Activated T-cell treated with anti-CD3 and anti-CD28 coated beads for 24 hours (primary cell): ENCODE results near the gene GUK1.

Experiments
- DNase-seq: peaks from one replicate; pipeline ENCODE4 v3.0.0-alpha.2; 2020; ENCODE audit warnings: low read depth

The GUK1 gene

GRCh38 chr1:228163007-228163753 lies 23.1 kb downstream of the GUK1 start:
- no peak for DNase-seq

GRCh38 chr1:228163776-228164519 lies 23.9 kb downstream of the GUK1 start:
- no peak for DNase-seq

GRCh38 chr1:228164561-228165371 lies 24.7 kb downstream of the GUK1 start:
- DNase-seq = no peak

- DNase-seq = peak; percentile 100
Observed at GRCh38 chr1:228165372-228166169, 25.5 kb downstream of the GUK1 start, which contains the start of gene IBA57. Gene IBA57, plus strand, starts transcription at chr1:228165804. Its CDS starts 13 bp downstream, at chr1:228165817.

- peak; percentile 37 for DNase-seq
Observed at GRCh38 chr1:228166170-228166936, 26.3 kb downstream of the GUK1 start.

- no peak for DNase-seq
Observed at GRCh38 chr1:228168563-228169270, 28.6 kb downstream of the GUK1 start.

DNA sequence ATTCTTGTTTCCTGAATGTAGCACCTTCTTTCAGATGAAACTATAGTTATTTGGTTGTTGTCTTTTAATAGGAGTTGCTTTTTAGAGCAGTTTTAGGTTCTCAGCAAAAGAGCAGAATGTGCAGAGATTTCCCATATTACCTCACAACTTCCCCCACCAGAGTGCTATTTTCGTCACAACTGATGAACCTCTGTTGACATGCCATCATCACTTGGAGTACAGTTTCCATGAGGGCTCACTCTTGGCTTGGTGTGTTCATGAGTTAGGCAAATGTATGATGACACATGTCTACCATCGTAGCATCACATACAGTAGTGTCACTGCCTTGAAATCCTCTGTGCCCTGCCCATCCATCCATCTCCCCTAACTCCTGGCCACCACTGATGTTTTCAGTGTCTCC lies 29.3 kb downstream of the GUK1 start:
- no peak for DNase-seq

GRCh38 chr1:228170666-228171065 lies 30.6 kb downstream of the GUK1 start:
- no peak for DNase-seq

GRCh38 chr1:228171221-228171891 lies 31.3 kb downstream of the GUK1 start:
- DNase-seq = no peak

DNA sequence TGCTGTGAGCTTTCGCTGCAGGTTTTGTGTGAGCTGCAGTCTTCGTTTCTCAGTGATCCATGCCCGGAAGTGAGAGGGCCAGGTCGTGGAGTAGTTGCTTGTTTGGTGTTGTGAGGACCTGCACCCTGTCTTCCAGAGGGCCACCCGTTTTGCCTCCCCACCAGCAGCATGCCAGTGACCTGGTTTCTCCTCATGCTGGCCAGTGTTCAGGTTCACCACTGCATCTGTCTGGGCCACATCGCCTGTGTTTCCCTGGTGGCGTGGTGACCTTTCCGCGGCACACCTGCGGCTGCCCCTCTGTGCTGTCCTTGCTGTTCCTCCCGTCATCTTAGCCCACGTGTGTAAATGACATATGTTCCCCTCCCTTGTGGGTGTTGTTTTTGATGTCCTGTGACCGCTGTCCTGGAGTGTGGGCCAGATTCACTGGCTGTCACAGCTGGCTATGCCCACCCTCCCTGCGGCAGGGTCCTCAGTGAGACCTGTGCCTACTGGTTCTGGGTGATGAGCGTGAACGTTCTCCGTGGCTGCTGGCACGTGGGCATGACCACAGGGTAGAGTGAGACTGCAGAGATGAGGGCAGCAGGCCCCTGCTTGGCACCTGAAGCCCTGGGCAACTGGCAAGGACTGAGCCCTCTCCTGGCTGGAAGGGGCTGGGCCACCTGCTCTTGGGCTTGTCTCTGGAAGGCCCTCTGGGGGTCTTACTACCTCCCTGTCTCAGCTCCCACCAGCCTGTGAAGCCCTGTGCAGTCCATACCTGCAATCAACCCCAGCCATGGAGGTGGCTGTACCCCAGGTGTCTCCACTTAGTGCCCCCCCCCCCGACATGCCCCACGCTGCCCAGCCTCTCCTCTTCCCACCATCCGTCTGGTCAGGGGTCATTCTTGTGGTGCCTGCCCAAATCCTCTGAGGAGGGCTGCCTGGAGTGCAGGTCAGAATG lies 32.8 kb downstream of the GUK1 start:
- DNase-seq = no peak

GRCh38 chr1:228173528-228174481 lies 33.7 kb downstream of the GUK1 start:
- peak; percentile 26 for DNase-seq

DNA sequence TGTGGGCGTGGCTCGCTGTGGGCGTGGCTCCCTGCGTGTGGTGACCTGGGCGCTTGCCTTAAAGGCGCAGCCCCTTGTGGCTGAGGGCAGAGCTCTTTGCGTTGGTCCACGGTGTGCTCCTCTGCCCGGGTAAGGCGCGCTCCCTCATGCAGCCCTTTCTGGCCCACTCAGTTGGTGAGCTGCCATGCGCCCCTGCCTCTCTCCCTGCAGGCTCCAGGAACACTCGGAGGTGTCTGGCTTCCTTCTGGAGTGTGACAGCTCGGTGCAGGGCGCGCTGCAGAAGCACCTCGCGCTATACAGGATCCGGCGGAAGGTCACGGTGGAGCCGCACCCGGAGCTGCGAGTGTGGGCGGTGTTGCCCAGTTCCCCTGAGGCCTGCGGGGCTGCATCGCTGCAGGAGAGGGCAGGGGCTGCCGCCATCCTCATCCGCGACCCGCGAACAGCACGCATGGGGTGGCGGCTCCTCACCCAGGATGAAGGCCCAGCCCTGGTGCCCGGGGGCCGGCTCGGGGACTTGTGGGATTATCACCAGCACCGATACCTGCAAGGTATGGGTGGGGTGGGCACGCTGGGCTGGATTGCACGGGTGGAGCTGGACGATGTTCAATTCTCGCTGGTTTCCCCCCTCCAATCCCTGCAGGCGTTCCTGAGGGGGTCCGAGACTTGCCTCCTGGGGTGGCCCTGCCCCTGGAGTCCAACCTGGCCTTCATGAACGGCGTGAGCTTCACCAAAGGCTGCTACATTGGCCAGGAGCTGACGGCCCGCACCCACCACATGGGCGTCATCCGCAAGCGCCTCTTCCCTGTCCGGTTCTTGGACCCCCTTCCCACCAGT lies 34.6 kb downstream of the GUK1 start:
- no peak for DNase-seq

DNA sequence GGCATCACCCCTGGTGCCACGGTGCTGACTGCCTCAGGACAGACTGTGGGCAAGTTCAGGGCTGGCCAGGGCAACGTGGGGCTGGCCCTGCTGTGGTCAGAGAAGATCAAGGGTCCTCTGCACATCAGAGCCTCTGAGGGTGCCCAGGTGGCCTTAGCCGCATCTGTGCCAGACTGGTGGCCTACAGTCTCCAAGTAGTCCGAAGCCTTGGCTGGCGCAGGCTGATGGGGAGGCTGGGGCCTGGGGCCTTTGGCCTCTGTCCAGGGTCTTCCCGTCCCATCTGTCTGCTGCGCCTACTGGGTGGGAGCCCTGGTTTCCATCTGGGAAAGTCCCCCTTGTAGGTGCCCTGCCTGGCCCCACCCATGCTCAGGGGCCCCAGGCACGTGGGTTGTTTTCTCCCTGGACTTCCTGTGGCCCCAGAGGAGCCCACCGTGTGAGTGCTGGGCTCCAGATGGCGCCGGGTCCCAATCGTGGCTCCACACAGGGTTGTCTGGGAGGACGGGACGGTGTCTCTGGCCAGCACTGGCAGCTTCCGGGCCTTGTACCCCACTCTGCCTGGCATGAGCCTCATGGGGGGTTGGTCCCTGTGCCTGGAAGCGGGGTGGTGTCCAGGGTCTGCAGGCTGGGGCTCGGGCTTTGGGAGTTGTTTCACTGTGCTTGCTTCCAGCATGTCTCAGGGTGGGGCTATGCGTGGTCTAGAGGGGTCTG lies 35.4 kb downstream of the GUK1 start:
- DNase-seq = no peak

- DNase-seq = no peak
Observed at GRCh38 chr1:228176024-228176395, 35.9 kb downstream of the GUK1 start.

DNA sequence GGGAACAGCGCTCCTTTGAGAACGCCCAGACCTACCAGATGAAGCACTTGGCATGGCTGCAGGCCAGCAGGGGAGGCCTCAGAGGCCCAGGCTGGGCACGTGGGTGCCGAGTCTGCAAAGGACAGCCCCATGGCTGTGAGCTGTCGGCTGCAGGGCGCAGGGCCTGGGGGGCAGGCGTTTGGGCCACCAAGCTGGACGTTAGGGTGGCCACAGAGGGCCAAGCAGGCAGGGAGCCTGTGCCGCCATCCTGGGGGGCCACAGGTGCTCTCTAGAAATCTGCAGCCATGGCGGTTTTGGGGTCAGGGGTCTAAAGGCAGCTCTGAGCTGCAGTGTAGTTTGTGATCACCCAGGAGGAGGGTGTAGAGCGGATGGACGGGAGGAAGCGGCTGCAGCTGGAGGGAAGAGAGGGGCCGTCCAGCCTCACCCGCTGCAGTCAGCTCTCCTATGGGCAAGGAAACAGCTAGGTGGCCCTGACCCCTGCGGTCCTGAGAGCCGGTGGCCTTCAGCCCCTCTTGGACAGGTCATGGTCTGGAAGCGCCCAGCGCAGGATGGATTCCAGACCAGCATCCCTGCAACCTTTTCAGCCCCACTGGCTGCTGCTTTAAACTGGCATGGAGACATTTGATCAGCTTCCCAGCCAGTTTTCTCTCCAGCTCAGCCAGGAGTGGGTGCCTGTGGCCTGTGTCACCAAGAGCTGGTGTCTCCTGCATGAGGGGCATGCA lies 36.5 kb downstream of the GUK1 start:
- no peak for DNase-seq
